Measurements from ENCODE around the gene MFSD8.

DNA sequence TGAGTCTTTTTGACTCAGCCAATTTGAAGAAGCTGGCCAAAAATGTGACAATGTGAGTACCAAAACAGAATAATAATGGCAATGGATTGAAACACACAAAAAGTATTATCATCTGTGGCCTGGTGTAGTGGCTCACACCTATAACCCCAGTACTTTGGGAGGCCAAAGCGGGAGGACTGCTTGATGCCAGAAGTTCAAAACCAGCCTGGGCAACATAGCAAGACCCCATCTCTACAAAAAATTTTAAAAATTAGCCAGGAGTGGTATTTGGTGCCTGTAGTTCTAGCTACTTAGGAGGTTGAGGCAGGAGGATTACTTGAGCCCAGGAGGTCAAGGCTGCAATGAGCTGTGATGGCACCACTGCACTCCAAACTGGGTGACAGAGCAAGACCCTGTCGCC is 42.7 kb downstream of the MFSD8 start:
- TF ChIP-seq, protein P1, sequence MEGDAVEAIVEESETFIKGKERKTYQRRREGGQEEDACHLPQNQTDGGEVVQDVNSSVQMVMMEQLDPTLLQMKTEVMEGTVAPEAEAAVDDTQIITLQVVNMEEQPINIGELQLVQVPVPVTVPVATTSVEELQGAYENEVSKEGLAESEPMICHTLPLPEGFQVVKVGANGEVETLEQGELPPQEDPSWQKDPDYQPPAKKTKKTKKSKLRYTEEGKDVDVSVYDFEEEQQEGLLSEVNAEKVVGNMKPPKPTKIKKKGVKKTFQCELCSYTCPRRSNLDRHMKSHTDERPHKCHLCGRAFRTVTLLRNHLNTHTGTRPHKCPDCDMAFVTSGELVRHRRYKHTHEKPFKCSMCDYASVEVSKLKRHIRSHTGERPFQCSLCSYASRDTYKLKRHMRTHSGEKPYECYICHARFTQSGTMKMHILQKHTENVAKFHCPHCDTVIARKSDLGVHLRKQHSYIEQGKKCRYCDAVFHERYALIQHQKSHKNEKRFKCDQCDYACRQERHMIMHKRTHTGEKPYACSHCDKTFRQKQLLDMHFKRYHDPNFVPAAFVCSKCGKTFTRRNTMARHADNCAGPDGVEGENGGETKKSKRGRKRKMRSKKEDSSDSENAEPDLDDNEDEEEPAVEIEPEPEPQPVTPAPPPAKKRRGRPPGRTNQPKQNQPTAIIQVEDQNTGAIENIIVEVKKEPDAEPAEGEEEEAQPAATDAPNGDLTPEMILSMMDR (IDR thresholded peaks at IDR 0.05), result no peak
- no peak for TF ChIP-seq POLR2A (IDR thresholded peaks at IDR 0.05)

Measured in right lobe of liver (tissue), 4 donors.